Astrocyte of the cerebellum (primary cell): ENCODE results near the gene CDH20.
A peak's percentile ranks its signal among the peaks of the same experiment; 100 is the strongest.

Source experiments
- DNase-seq: peaks from one replicate; pipeline ENCODE4 v3.0.0-alpha.2; 2011; ENCODE audit warnings: low read depth
- H3K4me3 ChIP-seq: 2 replicates; pipeline ENCODE4 v1.5.1; 2011; ENCODE audit warnings: mild to moderate bottlenecking, low read depth, low read length, moderate library complexity
- CTCF ChIP-seq: IDR thresholded peaks from 2 replicates; pipeline ENCODE4 v1.5.1; 2012; ENCODE audit warnings: low read length, low read depth, moderate library complexity, mild to moderate bottlenecking; ENCODE audit errors: missing control alignments
- in situ Hi-C: cut with HindIII; loops from 2 replicates; pipeline ENCODE4 v1.10.0; 2017; ENCODE audit warnings: low sequenced_read_pairs

CDH20 gene

DNA sequence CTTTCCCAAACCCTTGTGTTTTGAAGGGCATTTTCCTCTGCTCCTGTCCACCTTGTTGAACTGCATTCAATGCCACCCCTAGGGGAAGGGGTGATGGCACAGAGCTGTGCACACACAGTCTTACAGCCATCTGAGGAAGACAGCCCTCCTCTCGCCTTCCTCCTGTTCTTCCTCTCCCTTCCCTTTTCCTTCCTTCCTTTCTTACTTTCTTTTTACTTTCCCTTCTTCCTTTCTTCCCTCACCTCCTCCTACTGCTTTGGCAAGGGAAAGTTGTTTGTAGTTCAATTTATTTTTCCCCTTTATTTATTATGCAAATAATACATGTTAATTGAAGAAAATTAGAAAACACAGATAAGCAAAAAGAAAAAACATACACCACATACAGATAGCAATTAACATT lies 99.4 kb downstream of the CDH20 start:
- in situ Hi-C loops = no loop called here
- no peak for DNase-seq
- no peak for TF ChIP-seq CTCF
- H3K4me3 ChIP-seq = no peak overlapping the region

- peak; percentile 53 for TF ChIP-seq CTCF
- in situ Hi-C loops = loop anchor here (5.0 kb wide), 1 partner anchor 78 kb away; no protein-coding TSS in a partner anchor
- no peak for DNase-seq
- no peak overlapping the region for H3K4me3 ChIP-seq
Observed at GRCh38 chr18:61435064-61435652, 101.9 kb downstream of the CDH20 start.

DNA sequence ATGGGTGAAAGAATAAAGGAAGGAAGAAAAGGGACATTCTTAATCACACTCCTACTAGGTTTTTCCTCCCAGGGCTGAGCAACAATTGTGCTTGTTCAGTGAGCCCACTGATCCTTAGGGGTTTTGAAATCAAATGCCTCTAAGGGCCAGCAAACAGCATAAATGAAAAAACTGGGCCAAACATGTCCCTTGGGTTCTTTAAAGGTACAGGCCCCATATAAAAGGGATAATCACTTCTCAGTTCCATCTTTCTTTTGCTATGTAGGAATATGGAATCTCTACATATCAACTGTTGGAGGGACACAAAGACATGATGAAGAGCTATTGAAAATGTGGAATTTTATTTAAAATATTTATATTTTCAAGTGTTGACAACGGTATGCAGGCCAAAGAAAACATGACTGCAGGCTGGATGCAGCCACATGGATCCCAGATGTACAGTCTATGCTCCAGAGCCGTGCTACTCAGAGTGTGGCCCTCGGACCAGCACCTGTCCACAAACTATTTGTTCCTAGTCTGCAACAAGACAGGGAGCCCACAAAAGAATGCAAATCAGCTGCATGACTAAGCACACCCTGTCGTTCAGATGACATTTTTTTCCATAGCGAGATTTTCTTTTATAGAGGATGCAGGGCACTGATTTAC lies 110.0 kb downstream of the CDH20 start:
- in situ Hi-C loops = no loop called here
- H3K4me3 ChIP-seq = no peak overlapping the region
- TF ChIP-seq CTCF = no peak
- DNase-seq = no peak

DNA sequence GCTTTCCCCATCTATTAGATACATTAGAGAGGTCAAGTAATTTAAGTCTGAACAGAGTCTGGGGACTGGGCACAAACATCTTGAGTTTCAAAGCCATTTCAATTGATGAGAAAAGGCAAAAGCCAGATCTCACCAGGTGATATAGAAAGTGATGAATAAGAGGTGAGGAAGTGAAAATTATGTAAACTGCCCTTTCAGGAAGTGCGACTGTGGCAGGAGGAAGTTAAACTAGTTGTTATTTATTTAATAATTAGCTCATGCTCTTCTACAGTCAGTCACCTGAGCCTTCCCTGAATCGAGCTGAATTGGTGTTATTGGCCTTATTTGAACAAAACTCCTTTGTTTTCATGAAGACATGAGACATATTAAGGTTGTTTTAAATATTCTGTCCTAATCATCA lies 115.1 kb downstream of the CDH20 start:
- H3K4me3 ChIP-seq = no peak overlapping the region
- TF ChIP-seq CTCF = no peak
- DNase-seq = no peak
- in situ Hi-C loops = no loop called here

DNA sequence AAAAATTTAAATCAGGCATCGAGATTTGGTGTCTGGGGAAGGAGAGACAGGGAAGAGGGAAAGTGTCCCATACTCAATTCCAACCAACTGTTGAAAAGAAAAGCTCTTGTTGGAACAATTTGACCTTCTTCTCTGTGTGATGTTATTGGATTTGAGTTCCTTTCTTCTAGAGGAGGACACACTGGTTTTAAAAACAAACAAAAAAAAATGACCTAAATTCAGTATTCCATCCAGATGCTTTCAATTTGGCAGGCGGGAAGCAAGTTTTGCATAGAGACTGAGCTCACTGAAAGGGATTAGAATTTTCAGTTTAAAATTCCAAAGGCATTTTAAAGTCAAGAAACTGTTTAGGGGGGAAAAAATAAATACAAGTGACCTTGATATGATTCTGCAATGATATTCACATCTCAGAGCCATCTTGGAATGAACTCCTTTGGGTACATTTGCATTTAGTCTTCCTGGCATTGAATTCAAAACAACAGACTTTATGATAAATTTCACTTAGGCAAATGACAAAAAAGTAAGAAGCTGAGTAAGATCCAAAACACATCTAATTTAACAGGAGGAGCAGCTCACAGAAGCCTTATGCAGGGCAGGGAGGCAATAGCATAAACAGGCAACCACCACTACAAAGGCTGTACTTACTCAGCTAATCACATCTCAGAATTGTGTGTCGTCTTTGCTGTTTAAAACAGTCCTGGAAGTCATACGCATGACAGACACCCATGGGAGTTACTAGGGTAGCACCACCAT lies 126.8 kb downstream of the CDH20 start:
- no peak for TF ChIP-seq CTCF

GRCh38 chr18:61464551-61465142 lies 131.4 kb downstream of the CDH20 start:
- H3K4me3 ChIP-seq = no peak overlapping the region
- TF ChIP-seq CTCF = no peak
- DNase-seq = peak; percentile 68
- in situ Hi-C loops = no loop called here

More for the DNA sequence above, 126.8 kb downstream of the CDH20 start:
- in situ Hi-C loops = no loop called here
- H3K4me3 ChIP-seq = no peak overlapping the region
- no peak for DNase-seq
